Frontal cortex (tissue), 4 donors: ENCODE measurements around the gene NIPA2. TPM values are rescaled to one million over a fixed set of nuclear protein-coding genes. Genes with fewer than 3 reads are reported as not detected.

Source experiments
- DNase-seq, 2 donors: peaks; one replicate each; pipeline ENCODE4 v3.0.0; 2012; ENCODE audit warnings: low spot score in 2 of 2
- FAIRE-seq: peaks from 2 replicates; lab custom pipeline; 2012; peaks lifted over from hg19 to GRCh38; lab: Jason Lieb, UNC
- total RNA-seq: library from RNA; depleted of rRNA; stranded (reverse); fragments of >200 nt; gene quantifications from one replicate; pipeline ENCODE4 v1.2.3, GENCODE V29; 2014
- donor health status: control.
- donor health status: control.
- donor health status: control.

The NIPA2 gene
- total RNA-seq, 1 donor from 2014 or later: 45.2 TPM

GRCh38 chr15:22873841-22874240, 35.4 kb downstream of the NIPA2 start:
- FAIRE-seq (no peak), DNase-seq (no peak)

DNA sequence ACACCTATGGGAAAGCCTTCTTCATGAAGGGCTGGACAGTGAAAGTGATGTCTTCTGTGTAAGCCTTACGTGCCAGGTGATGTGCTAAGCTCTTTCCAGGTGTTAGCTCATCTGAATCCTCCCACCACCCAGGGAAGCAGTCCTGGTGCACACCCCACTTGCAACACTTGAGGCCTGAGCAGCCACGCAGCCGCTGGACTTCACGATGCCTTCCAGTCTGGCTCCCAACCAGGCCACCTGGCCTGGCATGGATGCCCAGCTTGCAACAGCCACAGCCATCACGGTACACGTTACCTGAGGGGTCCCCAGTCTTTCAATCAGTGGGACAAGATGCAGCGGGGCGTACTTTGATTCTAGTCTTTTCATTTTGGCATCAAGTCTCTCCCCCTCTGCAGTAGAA, 35.8 kb downstream of the NIPA2 start:
- DNase-seq (no peak), FAIRE-seq (no peak)

- FAIRE-seq (no peak), DNase-seq (no peak)
Observed at GRCh38 chr15:22874966-22875365, 36.5 kb downstream of the NIPA2 start.

- FAIRE-seq (no peak), DNase-seq (no peak)
Observed at GRCh38 chr15:22877117-22877516, 38.7 kb downstream of the NIPA2 start.

GRCh38 chr15:22877607-22878006, 39.1 kb downstream of the NIPA2 start:
- DNase-seq: no peak
- FAIRE-seq: no peak

- DNase-seq (no peak), FAIRE-seq (no peak)
Observed at GRCh38 chr15:22878103-22878502, 39.6 kb downstream of the NIPA2 start.

GRCh38 chr15:22880068-22880980, 41.9 kb downstream of the NIPA2 start:
- no peak for FAIRE-seq

DNA sequence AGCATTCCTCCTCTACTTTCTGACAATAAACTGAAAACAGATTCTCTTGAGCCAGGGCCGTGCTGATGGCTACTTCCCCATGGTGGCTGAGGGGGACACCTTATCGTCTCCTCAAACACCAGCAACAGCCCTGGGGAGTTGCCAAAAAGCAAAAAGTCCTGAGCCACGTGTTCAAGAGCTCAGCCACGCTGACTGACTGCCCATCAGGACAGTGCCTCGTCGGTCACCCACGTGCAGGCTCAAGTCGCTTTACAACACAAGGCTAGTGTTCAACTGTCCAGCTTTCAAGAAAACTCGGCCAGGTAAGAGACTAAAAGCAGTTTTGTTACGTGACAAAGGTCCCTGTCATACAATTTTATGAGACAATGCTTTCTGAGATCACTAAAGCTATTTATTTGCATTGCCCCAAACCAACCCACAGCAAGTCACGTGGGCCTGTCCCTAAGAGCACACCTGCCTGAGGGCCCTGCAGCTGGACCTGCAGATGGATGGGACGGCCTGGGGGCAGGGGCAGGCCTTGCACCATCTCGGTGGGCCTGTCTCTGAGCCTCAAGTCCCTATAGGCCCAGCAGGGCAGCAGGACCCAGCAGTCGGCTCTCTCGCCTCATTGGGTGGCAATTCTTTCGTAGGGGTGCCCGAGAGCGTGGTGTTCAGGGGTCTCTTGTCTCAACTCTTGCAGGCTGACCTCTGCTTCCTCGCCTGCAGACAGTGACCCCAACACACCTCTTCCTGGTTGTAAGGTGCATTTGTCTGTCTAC, 42.7 kb downstream of the NIPA2 start:
- no peak for DNase-seq
- FAIRE-seq: no peak

More at GRCh38 chr15:22880068-22880980, 41.9 kb downstream of the NIPA2 start:
- no peak for DNase-seq

- FAIRE-seq: no peak
- no peak for DNase-seq
Observed at GRCh38 chr15:22881739-22882440, 43.4 kb downstream of the NIPA2 start.

- FAIRE-seq: no peak
Observed at GRCh38 chr15:22883196-22883595, 44.7 kb downstream of the NIPA2 start.

DNA sequence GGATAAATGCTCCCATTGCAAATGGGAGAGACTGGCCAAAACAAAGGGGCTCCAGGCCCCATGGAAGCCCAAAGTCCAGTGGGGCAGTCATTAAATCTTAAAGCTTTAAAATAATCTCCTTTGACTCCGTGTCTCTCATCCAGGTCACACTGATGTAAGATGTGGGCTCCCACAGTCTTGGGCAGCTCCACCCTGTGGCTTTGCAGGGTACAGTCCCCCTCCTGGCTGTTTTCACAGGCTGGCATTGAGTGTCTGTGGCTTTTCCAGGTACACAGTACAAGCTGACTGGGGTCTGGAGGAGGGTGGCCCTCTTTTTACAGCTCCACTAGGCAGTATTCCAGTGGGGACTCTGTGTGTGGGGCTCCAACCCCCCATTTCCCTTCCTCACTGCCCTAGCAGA, 45.9 kb downstream of the NIPA2 start:
- DNase-seq: no peak
- no peak for FAIRE-seq

More at GRCh38 chr15:22883196-22883595, 44.7 kb downstream of the NIPA2 start:
- no peak for DNase-seq

DNA sequence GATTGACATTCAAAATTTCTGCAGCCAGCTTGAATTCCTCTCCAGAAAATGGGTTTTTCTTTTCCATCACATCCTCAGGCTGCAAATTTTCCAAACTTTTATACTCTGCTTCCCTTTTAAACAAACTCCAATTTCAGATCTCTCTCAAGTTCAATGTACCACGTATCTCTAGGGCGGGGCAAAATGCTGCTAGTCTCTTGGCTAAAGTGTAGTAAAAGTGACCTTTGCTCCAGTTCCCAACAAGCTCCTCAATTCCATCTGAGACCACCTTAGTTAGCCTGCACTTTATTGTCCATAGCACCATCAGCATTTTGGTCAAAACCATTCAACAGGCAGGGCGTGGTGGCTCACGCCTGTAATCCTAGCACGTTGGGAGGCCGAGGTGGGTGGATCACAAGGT, 46.7 kb downstream of the NIPA2 start:
- FAIRE-seq: no peak
- no peak for DNase-seq

- DNase-seq: peak in 1 of 2 donors; percentile 48
Observed at GRCh38 chr15:22887157-22887951, 48.9 kb downstream of the NIPA2 start.

DNA sequence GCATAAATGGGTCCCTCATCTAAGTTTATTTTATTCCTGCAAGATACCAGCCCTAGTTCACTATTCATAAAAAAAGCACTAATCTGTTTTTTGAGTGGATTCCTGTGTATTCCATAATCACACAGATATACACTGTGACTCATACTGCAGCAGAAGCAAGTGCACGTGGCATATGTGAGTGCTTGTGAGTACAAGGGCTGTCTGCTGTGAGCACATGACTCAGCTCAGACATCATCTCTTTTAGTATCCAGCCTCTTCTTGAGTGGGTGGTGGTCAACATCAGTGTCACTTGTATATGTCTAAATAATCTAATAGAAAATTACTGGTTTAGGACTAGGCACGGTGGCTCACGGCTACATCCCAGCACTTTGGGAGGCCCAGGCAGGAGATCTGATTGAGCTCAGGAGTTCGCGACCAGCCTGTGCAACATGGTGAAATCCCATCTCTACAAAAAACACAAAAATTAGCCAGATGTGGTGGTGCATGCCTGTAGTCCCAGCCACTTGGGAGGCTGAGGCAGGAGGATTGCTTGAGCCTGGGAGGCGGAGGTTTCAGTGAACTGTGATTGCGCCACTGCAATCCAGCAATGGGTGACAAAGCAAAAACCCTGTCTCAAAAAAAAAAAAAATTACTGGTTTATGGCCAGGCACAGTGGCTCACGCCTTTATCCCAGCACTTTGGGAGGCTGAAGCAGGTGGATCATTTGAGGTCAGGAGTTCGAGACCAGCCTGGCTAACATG, 49.8 kb downstream of the NIPA2 start:
- DNase-seq (peak in 1 of 2 donors; percentile 66), FAIRE-seq (no peak)

More at GRCh38 chr15:22887157-22887951, 48.9 kb downstream of the NIPA2 start:
- FAIRE-seq: no peak

DNA sequence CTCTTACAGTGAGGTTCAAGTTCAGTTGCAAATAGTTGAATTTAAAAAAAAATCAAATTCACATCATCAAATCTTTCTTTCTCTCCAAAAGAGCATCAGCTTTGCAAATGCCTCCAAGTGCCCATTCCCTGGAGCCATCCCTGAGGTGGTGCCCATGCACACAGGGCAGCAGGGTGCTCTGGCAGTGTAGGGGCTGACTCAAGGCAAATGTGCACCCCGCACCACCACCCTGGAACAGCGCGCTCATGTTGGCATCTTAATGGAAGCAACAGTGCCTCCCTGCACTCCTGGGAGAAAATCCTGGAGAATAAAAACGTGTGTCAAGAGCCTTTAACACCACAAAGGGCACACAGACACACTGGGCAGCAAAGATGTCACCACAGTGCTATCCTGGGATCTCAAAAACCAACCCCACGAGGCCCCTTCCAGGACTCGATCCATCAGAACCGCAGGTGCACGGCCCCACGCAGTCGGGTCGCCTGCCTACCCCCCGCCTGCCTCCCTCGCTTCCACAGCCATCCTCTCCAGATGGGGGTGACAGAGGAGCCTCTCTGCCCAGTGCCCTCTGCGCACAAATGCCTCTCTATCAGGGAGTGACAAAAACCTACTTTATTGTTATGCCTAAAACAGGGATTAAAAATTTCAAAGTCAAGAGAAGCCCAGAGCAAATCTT, 50.8 kb downstream of the NIPA2 start:
- no peak for FAIRE-seq

GRCh38 chr15:22890296-22890695, 51.8 kb downstream of the NIPA2 start:
- FAIRE-seq: no peak
- no peak for DNase-seq

More for the DNA sequence above, 50.8 kb downstream of the NIPA2 start:
- no peak for DNase-seq

DNA sequence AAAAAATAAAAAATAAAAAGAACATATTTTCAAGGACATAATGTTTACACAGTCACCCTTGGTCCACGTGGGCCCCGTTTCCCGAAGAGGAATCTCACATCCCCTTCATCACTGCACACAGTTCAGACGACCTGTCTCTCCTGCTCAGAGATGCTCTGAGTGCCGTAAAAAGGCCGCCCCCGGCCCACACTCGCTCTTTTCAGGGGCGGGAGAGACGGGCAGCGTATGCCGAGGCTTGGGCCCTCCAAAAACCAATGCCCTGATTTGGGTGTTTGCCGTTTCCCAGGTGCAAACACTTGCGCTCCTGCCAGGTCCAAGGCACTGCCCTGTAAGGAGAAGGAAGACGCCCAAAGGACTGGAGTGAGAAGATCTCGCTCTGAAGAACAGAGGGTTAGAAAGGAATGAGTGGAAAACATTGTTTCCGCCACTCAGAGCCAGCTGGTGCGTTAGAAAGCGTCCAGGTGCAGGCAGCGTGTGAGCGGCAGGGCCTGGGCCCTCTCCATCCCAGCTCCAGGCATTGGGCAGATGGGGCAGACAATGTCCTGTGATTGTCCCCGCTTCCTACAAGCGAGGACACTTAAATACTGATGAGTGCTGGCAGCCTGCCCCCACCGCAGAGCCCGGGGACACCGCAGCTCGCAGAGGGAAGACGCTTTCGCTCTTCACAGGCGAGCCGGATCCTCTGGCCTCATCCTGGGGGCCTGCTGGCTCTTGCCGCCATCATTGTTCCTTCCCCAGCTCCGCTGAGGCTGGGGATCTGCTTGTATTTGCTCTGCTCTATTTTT, 53.2 kb downstream of the NIPA2 start:
- FAIRE-seq: no peak
- DNase-seq: no peak
